ENCODE measurements around the gene TNRC6C. TPM values are rescaled to one million over a fixed set of nuclear protein-coding genes. Genes with fewer than 3 reads are reported as not detected.

TNRC6C gene
- total and polyA plus RNA-seq, 9 of the 15 experiments (the other 6 are each of a cell fraction or from before 2014, with no cell fraction given): 0.20 to 4.9 (median 2.3) TPM

DNA sequence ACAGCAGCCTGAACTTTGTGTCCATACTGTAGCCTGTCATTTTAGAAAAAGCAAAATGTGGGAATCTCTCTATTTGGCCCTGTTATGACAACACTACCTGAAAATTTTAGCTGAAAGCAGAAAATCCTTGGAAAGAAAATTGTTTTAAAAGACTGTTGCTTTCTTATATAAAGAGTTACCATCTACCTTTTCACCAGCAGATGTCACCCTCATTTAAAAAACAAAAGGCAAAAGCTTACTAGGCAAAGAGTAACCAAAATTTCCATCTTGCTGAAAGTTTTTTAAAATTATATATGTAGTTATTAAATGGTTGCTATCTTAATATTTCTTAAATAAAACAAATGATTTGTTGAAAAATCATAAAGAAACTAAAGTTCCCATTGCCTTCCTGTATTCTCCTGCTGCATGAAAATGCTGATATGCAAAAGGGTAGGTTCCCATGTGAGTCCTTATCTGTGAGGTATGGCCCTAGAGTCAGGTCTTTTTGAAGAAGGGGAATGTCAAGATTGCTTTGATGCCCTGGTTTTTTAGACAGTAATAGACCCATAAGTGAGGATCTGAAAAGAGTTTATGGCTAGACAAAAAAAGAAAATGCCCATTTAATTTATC, 61.0 kb downstream of the TNRC6C start (continued):
- TF ChIP-seq POLR2AphosphoS5 (IDR thresholded peaks at IDR 0.05; ENCODE audit: control insufficient read depth, insufficient read depth, low read depth, low read length): no peak
- no peak for TF ChIP-seq MECOM (CRISPR knock-in tag; IDR thresholded peaks at IDR 0.05)
- no peak for TF ChIP-seq ZNF766 (CRISPR knock-in tag; conservative IDR thresholded peaks at IDR 0.05)
- TF ChIP-seq ZBTB40 (IDR thresholded peaks at IDR 0.05): no peak
- no peak for TF ChIP-seq ZBTB40 (CRISPR knock-in tag; IDR thresholded peaks at IDR 0.05)
- TF ChIP-seq ZNF232 (CRISPR knock-in tag; IDR thresholded peaks at IDR 0.05): no peak
- TF ChIP-seq DEAF1 (CRISPR knock-in tag; IDR thresholded peaks at IDR 0.05): peak; percentile 66; the same call in 1 of the 2 replicates
- TF ChIP-seq BRD4 (IDR thresholded peaks at IDR 0.05): no peak
